MV-4-11 (cell line): ENCODE data around the gene TMEM203.

Experiments used
- DNase-seq: peaks from one replicate; lab custom pipeline; 2025; lab: John Stamatoyannopoulos, UW

TMEM203 gene

GRCh38 chr9:137217276-137218211 lies 12.1 kb upstream of the TMEM203 start:
- peak; percentile 64 for DNase-seq

- DNase-seq, result no peak
Observed at GRCh38 chr9:137216188-137216965, 10.9 kb upstream of the TMEM203 start.

DNA sequence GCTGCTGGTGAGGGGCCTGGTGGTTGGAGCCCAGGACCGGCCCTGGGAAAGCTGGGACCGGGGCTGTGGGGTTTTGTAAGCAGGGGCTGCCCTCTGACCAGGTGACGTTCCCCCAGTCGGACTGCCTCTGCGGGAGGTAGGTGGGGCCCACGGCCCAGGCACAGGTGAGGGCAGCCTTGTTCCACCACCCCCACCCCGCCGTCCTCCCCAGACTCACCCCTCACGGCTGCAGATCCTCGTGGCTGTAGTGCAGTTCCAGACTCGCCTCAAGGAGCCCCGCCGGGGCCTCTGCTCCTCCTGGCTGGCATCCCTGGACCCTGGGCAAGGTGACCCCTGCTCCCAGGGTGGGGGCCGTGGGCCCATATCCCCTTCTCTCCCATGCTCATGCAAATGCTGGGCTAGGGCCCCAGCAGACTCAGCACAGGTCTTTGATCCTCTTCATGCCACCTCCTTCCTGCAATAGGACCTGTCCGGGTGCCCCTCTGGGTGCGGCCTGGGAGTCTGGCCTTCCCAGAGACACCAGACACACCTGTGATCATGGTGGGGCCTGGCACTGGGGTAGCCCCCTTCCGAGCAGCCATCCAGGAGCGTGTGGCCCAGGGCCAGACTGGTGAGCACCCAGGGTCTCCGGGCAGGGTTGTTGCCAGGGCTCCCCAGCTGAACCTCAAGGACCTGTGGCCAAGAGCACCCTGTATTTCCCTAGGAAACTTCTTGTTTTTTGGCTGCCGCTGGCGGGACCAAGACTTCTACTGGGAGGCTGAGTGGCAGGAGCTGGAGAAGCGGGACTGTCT lies 9.9 kb upstream of the TMEM203 start:
- no peak for DNase-seq

DNA sequence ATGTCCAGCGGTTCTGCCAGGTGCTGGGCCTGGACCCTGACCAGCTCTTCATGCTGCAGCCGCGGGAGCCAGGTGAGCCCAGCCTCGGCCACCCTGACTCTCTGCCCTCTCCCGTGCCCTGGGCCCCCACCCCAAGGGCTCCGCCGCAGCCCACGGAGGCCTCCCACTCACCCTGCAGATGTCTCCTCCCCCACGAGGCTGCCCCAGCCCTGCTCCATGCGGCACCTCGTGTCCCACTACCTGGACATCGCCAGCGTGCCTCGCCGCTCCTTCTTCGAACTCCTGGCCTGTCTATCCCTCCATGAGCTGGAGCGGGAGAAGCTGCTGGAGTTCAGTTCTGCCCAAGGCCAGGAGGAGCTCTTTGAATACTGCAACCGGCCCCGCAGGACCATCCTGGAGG lies 9.2 kb upstream of the TMEM203 start:
- DNase-seq, result no peak

DNA sequence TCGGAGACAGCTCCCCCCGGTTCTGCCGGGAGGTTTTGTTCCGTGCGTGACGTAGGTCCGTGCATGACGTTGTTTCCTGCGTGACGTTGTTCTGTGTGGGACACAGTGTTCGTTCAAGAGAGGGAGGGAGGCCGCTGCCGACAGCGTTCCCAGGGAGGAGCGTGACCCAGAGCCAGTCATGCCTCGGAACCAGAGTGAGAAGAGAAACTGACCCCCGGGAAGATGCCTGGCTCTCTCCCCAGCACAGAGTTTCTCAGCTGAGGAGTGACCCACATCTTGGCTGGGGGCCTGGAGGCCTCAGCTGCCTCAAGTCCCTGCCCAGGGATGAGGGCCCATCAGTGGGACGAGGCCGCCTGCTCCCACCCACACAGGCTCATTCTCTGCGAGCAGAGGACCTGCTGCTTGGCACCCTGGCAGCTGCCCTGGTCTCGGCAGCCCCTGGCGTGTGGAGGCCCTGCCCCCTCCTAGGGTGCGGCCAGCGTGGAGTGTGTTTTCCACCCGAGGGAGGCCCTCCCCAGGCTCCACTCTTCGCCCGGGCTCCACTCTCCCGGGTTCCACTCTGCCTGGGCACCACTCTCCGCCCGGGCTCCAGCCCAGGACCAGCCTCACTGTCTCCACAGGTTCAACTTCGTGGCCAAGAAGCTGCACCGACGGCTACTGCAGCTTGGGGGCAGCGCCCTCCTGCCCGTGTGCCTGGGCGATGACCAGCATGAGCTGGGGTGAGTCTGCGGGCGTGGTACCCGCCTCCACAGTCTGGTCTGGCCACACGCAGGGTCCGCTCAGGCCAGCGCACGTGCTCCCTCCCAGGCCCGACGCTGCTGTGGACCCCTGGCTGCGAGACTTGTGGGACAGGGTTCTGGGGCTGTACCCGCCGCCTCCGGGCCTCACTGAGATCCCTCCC lies 8.0 kb upstream of the TMEM203 start:
- DNase-seq, result no peak

GRCh38 chr9:137212520-137212919 lies 7.1 kb upstream of the TMEM203 start:
- DNase-seq, result no peak

DNA sequence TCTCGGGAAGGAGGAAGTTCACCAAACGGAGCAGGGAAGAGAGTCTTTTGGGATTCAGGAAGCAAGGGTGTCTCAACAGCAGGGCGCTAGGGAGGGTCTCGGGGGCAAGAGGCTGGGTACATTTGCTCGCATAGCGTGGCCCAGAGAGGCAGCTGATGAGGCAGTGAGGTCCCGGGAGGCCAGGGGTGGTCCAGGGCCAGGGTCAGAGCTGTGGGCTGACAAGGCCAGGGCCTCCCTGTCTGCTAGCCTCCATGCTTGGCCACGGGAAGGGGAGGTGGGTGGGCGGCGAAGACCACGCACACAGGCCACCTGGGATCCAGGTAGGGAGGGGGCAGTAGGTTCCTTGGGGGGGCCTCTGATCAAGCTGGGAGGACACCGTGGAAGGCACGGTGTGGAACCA lies 6.1 kb upstream of the TMEM203 start:
- DNase-seq, result no peak

DNA sequence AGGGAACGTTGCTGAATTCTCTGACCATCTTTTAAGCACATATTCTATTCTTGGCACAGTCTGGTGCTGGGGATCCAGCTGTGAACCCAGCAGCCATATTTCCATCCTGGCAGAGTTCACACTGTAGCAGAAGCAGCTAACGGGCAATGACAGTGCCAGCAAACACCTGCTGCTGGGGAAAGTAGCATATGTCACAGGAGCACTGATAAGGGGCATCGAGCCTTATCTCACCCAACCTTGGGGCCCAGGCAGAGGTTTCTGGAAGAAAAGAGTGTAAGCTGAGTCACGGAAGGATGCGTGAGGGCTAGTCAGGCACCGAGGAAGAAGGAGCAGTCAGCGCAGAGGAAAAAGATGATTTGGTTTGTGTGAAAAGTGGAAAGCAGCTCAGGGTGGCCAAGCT lies 1.2 kb upstream of the TMEM203 start:
- no peak for DNase-seq

GRCh38 chr9:137204731-137205125 lies 720 bp downstream of the TMEM203 start:
- DNase-seq, result no peak

GRCh38 chr9:137202966-137203365 lies 2.5 kb downstream of the TMEM203 start:
- peak; percentile 53 for DNase-seq

- no peak for DNase-seq
Observed at GRCh38 chr9:137201205-137201868, 4.1 kb downstream of the TMEM203 start.

GRCh38 chr9:137200311-137201204 lies 4.9 kb downstream of the TMEM203 start, which contains the start of gene TPRN:
Gene TPRN (minus strand): TSS chr9:137200741. CDS start chr9:137200711, 30 bp downstream.
- peak; percentile 99 for DNase-seq

- DNase-seq, result no peak
Observed at GRCh38 chr9:137199411-137200121, 5.9 kb downstream of the TMEM203 start.

GRCh38 chr9:137198902-137199283 lies 6.6 kb downstream of the TMEM203 start:
- DNase-seq, result no peak

DNA sequence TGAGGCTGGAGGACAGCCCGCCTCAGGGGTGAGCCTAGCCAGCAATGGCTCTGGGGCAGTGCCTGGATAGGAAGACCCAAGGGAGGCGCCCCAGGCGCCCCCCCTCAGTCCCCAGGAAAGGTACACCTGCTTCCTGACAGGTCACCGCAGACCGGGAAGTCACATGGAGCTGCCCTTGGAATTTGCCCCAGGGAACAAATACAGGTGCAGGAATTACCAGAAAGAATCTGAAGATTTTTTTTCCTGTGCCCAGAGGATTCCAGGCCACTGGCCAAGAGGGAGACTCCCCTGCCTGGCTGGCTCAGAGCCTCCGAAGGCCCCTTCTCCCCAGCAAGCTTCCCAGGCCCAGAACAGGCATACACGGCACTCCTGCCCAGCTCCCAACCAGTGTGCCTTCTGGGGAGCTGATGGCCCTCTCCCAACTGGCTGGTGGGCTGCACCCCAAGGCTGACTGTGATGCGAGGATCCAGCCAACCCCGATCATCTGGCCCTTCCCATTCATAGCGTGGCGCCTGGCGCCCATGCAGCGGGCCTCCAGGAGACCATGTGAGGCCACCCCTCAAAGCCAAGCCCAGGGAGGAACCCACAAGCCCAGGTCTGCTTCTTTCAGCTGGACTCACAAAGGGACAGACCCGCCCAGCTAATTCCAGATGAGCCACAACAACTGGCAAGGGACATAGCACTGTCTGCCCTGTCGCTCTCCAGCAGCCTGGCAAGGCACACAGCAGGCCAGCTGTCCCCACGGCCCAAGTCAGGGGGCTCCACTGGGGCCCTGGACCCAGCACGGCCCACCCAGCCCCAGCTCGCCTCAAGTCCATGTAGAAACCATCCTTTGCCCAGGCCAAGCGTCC lies 7.2 kb downstream of the TMEM203 start:
- DNase-seq, result no peak

- DNase-seq, result no peak
Observed at GRCh38 chr9:137195525-137196220, 9.8 kb downstream of the TMEM203 start.

DNA sequence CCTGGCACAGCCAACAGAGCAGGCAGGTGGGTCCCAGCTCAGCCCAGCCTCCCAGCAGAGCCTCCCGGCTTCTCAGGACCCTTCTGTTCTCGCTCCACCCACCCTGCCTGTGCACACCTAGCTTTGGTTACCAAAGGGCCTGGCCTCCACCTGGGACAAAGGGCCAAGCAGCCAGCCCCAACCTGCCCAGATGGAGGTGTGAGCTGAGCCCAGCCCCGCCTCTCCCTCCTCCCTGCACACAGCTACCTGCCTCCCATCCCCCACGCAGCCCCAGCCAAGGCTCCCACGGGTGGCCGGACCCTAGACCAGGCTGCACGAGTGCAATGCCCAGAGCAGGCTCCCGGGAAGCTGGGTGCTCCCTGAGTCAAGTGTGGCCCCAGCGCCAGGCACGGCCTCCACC lies 10.5 kb downstream of the TMEM203 start:
- no peak for DNase-seq
